SK-N-SH (cell line): ENCODE data around the gene DAB2IP.

ENCODE experiments used
- CTCF ChIP-seq: fragments of 200-600 bp; sonication (generic); IDR thresholded peaks from 2 replicates; pipeline ENCODE4 v1.6.1; 2017; ENCODE audit warnings: antibody characterized with exemption, mild to moderate bottlenecking, moderate library complexity
- EP300 ChIP-seq, 2 experiments: IDR thresholded peaks; 2 replicates each; pipeline versions ENCODE4 v1.4.0 to v1.6.1; 2012; ENCODE audit warnings: borderline replicate concordance in 1 of 2, low read depth in 1 of 2, low read length in 1 of 2
- MXI1 ChIP-seq: IDR thresholded peaks from 2 replicates; pipeline ENCODE4 v1.6.1; 2012; ENCODE audit warnings: mild to moderate bottlenecking, low read depth, low read length, improper control_type of control experiment
- RCOR1 ChIP-seq: fragments of 150-350 bp; IDR thresholded peaks from 2 replicates; pipeline ENCODE4 v1.6.1; 2017; ENCODE audit warnings: antibody characterized with exemption, low read length
- RFX5 ChIP-seq: IDR thresholded peaks from 2 replicates; pipeline ENCODE4 v1.6.1; 2012; ENCODE audit warnings: mild to moderate bottlenecking, improper control_type of control experiment, low read length
- YY1 ChIP-seq: IDR thresholded peaks from 2 replicates; pipeline ENCODE4 v1.4.0; 2012; ENCODE audit warnings: low read depth, mild to moderate bottlenecking
- TF ChIP-seq, protein P1 (sequence below): IDR thresholded peaks from 2 replicates; pipeline ENCODE4 v1.6.1; 2012; ENCODE audit warnings: mild to moderate bottlenecking, low read depth, low read length, moderate library complexity

- TF ChIP-seq EP300 (IDR thresholded peaks at IDR 0.05; ENCODE audit: borderline replicate concordance in 1 of 2, low read depth in 1 of 2, low read length in 1 of 2) (no peak), CTCF (no peak), YY1 (no peak), MXI1 (no peak), RFX5 (no peak), RCOR1 (no peak)
- TF ChIP-seq, protein P1, sequence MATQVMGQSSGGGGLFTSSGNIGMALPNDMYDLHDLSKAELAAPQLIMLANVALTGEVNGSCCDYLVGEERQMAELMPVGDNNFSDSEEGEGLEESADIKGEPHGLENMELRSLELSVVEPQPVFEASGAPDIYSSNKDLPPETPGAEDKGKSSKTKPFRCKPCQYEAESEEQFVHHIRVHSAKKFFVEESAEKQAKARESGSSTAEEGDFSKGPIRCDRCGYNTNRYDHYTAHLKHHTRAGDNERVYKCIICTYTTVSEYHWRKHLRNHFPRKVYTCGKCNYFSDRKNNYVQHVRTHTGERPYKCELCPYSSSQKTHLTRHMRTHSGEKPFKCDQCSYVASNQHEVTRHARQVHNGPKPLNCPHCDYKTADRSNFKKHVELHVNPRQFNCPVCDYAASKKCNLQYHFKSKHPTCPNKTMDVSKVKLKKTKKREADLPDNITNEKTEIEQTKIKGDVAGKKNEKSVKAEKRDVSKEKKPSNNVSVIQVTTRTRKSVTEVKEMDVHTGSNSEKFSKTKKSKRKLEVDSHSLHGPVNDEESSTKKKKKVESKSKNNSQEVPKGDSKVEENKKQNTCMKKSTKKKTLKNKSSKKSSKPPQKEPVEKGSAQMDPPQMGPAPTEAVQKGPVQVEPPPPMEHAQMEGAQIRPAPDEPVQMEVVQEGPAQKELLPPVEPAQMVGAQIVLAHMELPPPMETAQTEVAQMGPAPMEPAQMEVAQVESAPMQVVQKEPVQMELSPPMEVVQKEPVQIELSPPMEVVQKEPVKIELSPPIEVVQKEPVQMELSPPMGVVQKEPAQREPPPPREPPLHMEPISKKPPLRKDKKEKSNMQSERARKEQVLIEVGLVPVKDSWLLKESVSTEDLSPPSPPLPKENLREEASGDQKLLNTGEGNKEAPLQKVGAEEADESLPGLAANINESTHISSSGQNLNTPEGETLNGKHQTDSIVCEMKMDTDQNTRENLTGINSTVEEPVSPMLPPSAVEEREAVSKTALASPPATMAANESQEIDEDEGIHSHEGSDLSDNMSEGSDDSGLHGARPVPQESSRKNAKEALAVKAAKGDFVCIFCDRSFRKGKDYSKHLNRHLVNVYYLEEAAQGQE: no peak
These were observed 83.0 kb downstream of the DAB2IP start for GRCh38 chr9:121734465-121734864.
